Testis (tissue), 3 donors: Measurements from ENCODE around the gene SLIT3. TPM values are rescaled to one million over a fixed set of nuclear protein-coding genes. Genes with fewer than 3 reads are reported as not detected.

Source experiments
- DNase-seq: peaks from one replicate; pipeline ENCODE4 v3.0.0-alpha.2; 2019
- H3K27ac ChIP-seq, 2 donors: fragments of 200-600 bp; sonication (generic); one replicate each; pipeline ENCODE4 v1.5.1; 2019
- H3K27me3 ChIP-seq: fragments of 200-600 bp; sonication (generic); one replicate; pipeline ENCODE4 v1.5.1; 2019
- H3K36me3 ChIP-seq: fragments of 200-600 bp; sonication (generic); one replicate; pipeline ENCODE4 v1.5.1; 2017; ENCODE audit warnings: low read depth; ENCODE audit errors: missing control alignments
- H3K4me1 ChIP-seq: fragments of 200-600 bp; sonication (generic); one replicate; pipeline ENCODE4 v1.5.1; 2019
- H3K4me3 ChIP-seq, 2 donors: fragments of 200-600 bp; sonication (generic); one replicate each; pipeline ENCODE4 v1.5.1; 2017 to 2019
- H3K9me3 ChIP-seq: fragments of 200-600 bp; sonication (generic); one replicate; pipeline ENCODE4 v1.5.1; 2017
- CTCF ChIP-seq, 3 experiments: fragments of 450-650 bp in 2 of 3; fragments of 200-600 bp in 1 of 3; sonication (generic) in 1 of 3; IDR thresholded peaks; one replicate each; pipeline ENCODE4 v1.5.1; 2016 to 2019; ENCODE audit warnings: antibody characterized with exemption in 3 of 3, mild to moderate bottlenecking in 2 of 3, moderate library complexity in 1 of 3
- POLR2A ChIP-seq: fragments of 450-650 bp; IDR thresholded peaks from one replicate; pipeline ENCODE4 v1.6.1; 2017; ENCODE audit warnings: antibody characterized with exemption, mild to moderate bottlenecking, moderate library complexity
- WGBS, 2 donors: methylation state at CpG; one replicate each; pipeline ENCODE4 v1.1.5; 2018; 5-methylcytosine and 5-hydroxymethylcytosine counted together
- intact Hi-C: fragments of 100-400 bp; cut with DNase I; formaldehyde crosslinking; loops from one replicate; pipeline ENCODE4 v1.15.1; 2023; ENCODE audit warnings: low total_unique reads
- polyA plus RNA-seq: library from polyadenylated mRNA; stranded (reverse); fragments of 350-450 nt; fragmentation: Illumina TruSeq; extraction: RNeasy Lipid Tissue Mini Kit (QIAGEN cat#74804); gene quantifications from one replicate; pipeline ENCODE4 v1.2.3, GENCODE V29; 2014; ENCODE audit warnings: low read depth, low replicate concordance; ENCODE audit not compliant: insufficient read depth
- total RNA-seq, 2 donors: library from RNA; depleted of rRNA; stranded (reverse); fragments of >200 nt; gene quantifications; one replicate each; pipeline ENCODE4 v1.2.3, GENCODE V29; 2016

The SLIT3 gene
- total and polyA plus RNA-seq, 3 donors from 2014 or later: 4.8 to 23.2 (median 7.8) TPM

GRCh38 chr5:169223595-169223953 is 77.4 kb downstream of the SLIT3 start:
- no peak overlapping the region for H3K4me3 ChIP-seq
- no peaks in the 10 kb centered on the region for H3K9me3 ChIP-seq
- H3K36me3 ChIP-seq: no peaks in the 10 kb centered on the region
- intact Hi-C loops: no loop called here
- no peaks in the 10 kb centered on the region for H3K27me3 ChIP-seq
- H3K27ac ChIP-seq: no peak overlapping the region
- TF ChIP-seq CTCF (IDR thresholded peaks at IDR 0.05): no peak
- TF ChIP-seq POLR2A: no peak
- DNase-seq: no peak
- WGBS, 2 donors: 59 to 76% methylated on average over 1 of the region's 1 CpG
- H3K4me1 ChIP-seq: no peaks in the 10 kb centered on the region

GRCh38 chr5:169222934-169223594 is 77.9 kb downstream of the SLIT3 start:
- H3K9me3 ChIP-seq: no peaks in the 10 kb centered on the region
- 42 to 43% methylated on average over 9 of the region's 9 CpGs for WGBS, 2 donors
- H3K27ac ChIP-seq: no peak overlapping the region
- no peaks in the 10 kb centered on the region for H3K36me3 ChIP-seq
- no peak for TF ChIP-seq CTCF (IDR thresholded peaks at IDR 0.05)
- no peak for TF ChIP-seq POLR2A
- H3K4me3 ChIP-seq: no peak overlapping the region
- no peaks in the 10 kb centered on the region for H3K27me3 ChIP-seq
- no peak for DNase-seq
- intact Hi-C loops: no loop called here
- H3K4me1 ChIP-seq: no peaks in the 10 kb centered on the region

- Histone ChIP-seq H3K4me3 (no peak overlapping the region), H3K4me1 (no peaks in the 10 kb centered on the region), H3K27ac (no peak overlapping the region), H3K9me3 (no peaks in the 10 kb centered on the region), H3K36me3 (no peaks in the 10 kb centered on the region), H3K27me3 (no peaks in the 10 kb centered on the region)
- TF ChIP-seq CTCF (IDR thresholded peaks at IDR 0.05): no peak
- TF ChIP-seq POLR2A: no peak
- intact Hi-C loops: no loop called here
- DNase-seq: no peak
- WGBS, 2 donors: 85 to 90% methylated on average over 5 of the region's 5 CpGs
These were observed 79.4 kb downstream of the SLIT3 start for GRCh38 chr5:169221519-169221918.

- Histone ChIP-seq H3K9me3 (no peaks in the 10 kb centered on the region), H3K4me3 (no peak overlapping the region), H3K27ac (no peak overlapping the region), H3K36me3 (no peaks in the 10 kb centered on the region), H3K27me3 (no peaks in the 10 kb centered on the region), H3K4me1 (no peaks in the 10 kb centered on the region)
- intact Hi-C loops: no loop called here
- TF ChIP-seq POLR2A (no peak), CTCF (IDR thresholded peaks at IDR 0.05) (no peak)
- WGBS, 2 donors: 94 to 96% methylated on average over 6 of the region's 6 CpGs
- no peak for DNase-seq
These were observed 81.0 kb downstream of the SLIT3 start for GRCh38 chr5:169219961-169220360.

- 77 to 86% methylated on average over 5 of the region's 5 CpGs for WGBS, 2 donors
- intact Hi-C loops: no loop called here
- no peak overlapping the region for H3K27ac ChIP-seq
- TF ChIP-seq CTCF (IDR thresholded peaks at IDR 0.05) (no peak), POLR2A (no peak)
- no peaks in the 10 kb centered on the region for H3K36me3 ChIP-seq
- H3K4me3 ChIP-seq: no peak overlapping the region
- H3K27me3 ChIP-seq: no peaks in the 10 kb centered on the region
- no peak for DNase-seq
- no peaks in the 10 kb centered on the region for H3K9me3 ChIP-seq
- H3K4me1 ChIP-seq: no peaks in the 10 kb centered on the region
These were observed 81.6 kb downstream of the SLIT3 start for GRCh38 chr5:169219351-169219750.
